Measurements from ENCODE around the gene HHIPL1. TPM values are rescaled to one million over a fixed set of nuclear protein-coding genes. Genes with fewer than 3 reads are reported as not detected.
A peak's percentile ranks its signal among the peaks of the same experiment; 100 is the strongest.

The HHIPL1 gene
- total RNA-seq: 0.32 and 0.36 TPM in 2 replicates
- polyA plus RNA-seq (2012): 0.52 TPM

GRCh38 chr14:99644723-99645544 lies at the start of gene HHIPL1:
Gene HHIPL1 (plus strand): TSS chr14:99645129. CDS start chr14:99645208, 79 bp downstream.
- DNase-seq (ENCODE audit: low read depth): no peak

GRCh38 chr14:99595524-99595923 lies 49.4 kb upstream of the HHIPL1 start:
- no peak for DNase-seq (ENCODE audit: low read depth)

GRCh38 chr14:99596071-99596627 lies 48.8 kb upstream of the HHIPL1 start:
- no peak for DNase-seq (ENCODE audit: low read depth)

GRCh38 chr14:99596772-99597171 lies 48.2 kb upstream of the HHIPL1 start:
- no peak for DNase-seq (ENCODE audit: low read depth)

GRCh38 chr14:99597911-99598600 lies 46.9 kb upstream of the HHIPL1 start:
- no peak for DNase-seq (ENCODE audit: low read depth)

DNA sequence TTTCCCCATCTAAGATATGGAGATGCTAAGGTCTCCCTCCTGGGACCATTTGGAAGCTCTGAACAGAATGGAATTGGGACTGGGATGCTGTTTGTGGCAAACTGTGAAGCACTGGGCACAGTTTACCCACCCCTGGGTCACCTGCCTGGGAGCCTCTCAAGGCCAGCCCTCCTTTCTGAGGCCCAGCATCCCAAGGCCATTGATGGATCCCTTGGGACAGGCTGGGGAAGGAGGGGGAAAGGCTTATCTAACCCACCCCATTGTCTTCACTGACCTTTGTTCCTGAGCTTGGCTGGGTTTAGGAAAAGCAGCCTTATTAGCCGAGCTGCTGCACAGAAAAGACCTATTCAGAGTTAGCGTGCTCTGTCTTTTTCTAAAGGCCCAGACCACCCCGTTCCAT lies 46.2 kb upstream of the HHIPL1 start:
- no peak for DNase-seq (ENCODE audit: low read depth)

GRCh38 chr14:99599393-99599792 lies 45.5 kb upstream of the HHIPL1 start:
- DNase-seq (ENCODE audit: low read depth): no peak

DNA sequence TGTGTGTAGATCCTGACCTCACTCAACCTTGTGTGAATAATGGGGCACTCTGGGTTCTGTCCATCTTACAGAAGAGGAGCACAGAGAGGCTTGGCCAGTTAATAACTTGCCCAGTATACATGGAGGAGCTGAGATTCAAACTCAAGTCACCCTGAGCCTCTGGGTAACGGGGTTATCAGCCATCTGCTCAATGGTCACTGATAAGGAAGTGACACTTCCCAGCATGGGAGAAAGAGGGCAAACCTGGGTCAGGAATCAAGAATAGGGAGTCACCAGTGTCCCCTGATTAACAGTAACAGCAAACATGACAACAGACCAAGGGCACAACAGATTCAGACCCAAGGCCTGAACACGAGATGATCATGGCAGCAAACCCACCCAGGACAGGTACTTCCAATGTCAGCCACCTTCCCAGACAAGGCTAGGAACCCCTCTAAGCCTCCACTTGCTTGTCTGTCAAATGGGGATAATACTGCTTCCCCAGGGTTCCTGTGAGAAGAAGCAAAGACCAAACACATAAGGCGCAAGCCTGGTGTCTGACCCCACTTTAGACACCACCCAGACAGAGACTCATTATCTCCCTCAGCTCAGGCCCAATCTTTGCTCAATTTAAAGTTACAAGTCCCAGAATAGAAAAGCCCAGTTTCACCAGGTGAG lies 44.6 kb upstream of the HHIPL1 start:
- DNase-seq (ENCODE audit: low read depth): no peak

DNA sequence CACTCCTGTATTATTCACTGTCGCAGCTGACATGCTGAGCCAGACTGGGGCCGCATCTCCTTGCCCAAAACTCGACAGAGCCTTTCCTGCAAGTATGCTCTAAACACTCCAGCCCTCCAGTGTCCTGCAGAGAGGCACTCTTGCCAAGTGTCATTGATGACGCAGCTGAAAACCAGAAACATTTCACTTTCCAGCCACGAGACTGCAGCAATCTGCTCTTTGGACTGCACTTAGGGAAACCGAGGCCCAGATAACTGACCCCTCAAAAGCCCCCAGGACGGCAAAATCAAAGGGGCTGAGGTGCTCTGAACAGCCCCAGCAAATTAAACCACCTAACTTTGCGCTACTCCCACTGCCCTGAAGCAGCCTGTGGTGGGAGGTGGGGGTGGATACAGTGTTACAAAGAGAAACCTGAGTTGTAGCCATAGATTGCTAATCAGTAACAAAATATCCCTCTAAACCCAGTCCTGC lies 43.5 kb upstream of the HHIPL1 start:
- DNase-seq (ENCODE audit: low read depth): no peak

GRCh38 chr14:99602054-99602787 lies 42.7 kb upstream of the HHIPL1 start:
- no peak for DNase-seq (ENCODE audit: low read depth)

GRCh38 chr14:99602788-99603415 lies 42.0 kb upstream of the HHIPL1 start:
- no peak for DNase-seq (ENCODE audit: low read depth)

DNA sequence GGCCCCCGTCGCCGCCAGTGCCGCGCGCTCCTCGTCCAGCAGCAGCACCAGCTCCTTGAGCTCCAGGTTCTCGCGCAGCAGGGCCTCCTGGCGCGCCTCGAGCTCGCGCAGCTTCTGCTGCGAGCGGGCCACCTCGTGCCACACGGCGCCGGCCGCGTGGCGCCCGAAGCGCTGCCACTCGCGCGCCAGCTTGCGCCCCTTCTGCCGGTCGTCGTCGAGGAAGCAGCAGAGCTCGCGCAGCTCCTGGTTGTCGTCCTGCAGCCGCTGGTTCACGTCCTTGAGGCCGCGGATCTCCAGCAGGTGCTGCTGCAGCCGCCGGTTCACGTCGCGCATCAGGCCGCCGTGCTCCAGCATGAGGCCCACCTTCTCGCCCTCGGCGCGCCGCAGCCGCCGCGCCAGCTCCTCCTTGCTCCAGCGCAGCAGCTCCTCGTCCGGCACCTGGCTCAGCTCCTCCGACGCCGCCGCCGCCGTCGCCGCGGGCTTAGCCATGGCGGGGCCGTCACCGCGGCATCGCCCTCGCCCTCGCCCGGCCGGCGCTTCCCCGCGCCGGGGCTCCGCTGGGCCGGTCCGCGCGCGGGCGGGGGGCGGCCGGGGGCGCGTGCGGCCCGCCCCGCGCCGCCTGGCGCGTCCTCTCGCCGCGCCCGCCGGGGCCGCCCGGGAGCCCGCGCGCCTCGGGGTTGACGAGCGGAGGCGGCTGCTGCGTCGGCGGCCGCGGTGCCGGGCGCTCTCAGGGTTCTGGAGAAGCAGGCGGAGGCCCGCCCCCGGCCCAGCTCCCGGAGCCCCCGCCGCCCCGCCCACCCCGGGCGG lies 41.3 kb upstream of the HHIPL1 start, which contains the start of gene CCDC85C:
Gene CCDC85C (minus strand): TSS at position 737 of the 807 bp plus-strand sequence. CDS start 248 bp downstream, at position 489.
- DNase-seq (ENCODE audit: low read depth): no peak

DNA sequence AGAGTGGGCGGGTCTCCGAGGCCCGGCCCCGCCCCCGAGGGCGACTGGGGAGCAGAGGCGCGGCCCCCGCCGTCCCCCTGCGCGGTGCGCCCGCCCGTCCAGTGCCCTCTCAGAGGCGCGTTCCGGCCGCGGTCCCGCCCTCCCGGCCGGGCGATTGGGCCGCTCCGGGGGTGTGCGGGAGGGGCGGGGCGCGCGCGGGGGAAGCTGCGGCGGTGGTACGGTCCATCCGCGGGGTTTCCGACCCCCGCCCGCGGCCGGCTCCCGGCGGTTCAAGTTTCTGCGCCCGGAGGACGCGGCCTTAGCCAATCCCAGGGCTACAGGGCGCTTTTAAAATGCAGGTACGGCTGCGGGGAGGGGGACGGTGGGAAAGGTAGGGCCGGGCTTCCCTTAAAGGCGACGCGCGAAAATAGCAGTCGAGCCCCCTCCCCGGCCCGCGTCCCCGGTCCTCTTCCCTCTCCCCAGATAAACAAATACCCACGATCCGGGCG lies 40.6 kb upstream of the HHIPL1 start:
- DNase-seq (ENCODE audit: low read depth): peak; percentile 94

GRCh38 chr14:99604766-99605298 lies 40.1 kb upstream of the HHIPL1 start:
- peak; percentile 54 for DNase-seq (ENCODE audit: low read depth)

GRCh38 chr14:99605299-99605961 lies 39.5 kb upstream of the HHIPL1 start:
- peak; percentile 77 for DNase-seq (ENCODE audit: low read depth)

- no peak for DNase-seq (ENCODE audit: low read depth)
Observed at GRCh38 chr14:99606359-99606758, 38.6 kb upstream of the HHIPL1 start.

DNA sequence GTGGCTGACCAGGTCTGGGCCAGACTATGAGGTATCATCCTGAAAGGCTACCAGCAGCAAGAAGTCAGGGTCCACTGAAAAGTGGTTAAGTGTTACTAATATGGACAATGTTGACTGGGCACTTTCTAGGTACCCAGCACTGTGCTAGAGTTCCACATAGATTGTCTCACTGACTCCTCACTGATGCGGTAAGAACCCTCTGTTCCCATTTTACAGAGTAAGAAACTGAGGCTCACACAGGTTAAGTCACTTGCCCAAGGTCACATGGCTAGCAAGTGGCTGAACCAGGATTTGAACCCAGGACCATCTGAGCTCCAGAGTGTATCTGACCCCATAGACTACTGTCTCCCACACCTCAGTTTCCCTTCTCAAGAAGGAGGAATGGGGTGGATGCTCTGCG lies 36.3 kb upstream of the HHIPL1 start:
- DNase-seq (ENCODE audit: low read depth): no peak
